HEK293 (cell line): ENCODE measurements around the gene MRPS6.

Source experiments
- CTCF ChIA-PET: fragments of 350-600 bp; formaldehyde crosslinking; extraction: SDS; loops from one replicate; lab custom pipeline; 2021; ENCODE audit warnings: antibody characterized with exemption; lab: Yijun Ruan, JAX
- POLR2A ChIA-PET: fragments of 300-600 bp; formaldehyde crosslinking; extraction: SDS; loops from one replicate; lab custom pipeline; 2020; ENCODE audit warnings: antibody characterized with exemption, inconsistent platforms; lab: Yijun Ruan, JAX
- H3K27ac ChIP-seq: fragments of 200-500 bp; sonication (Bioruptor generic); 2 replicates; pipeline ENCODE4 v1.5.1; 2014; ENCODE audit warnings: low read depth, low read length, control low read depth, inconsistent platforms; ENCODE audit errors: extremely low read depth
- H3K36me3 ChIP-seq, 2 experiments: fragments of 200-500 bp in 1 of 2; sonication (Bioruptor generic) in 1 of 2; 1 replicate in 1 of 2; 2 replicates in 1 of 2; pipeline ENCODE4 v1.5.1; 2014 to 2017; ENCODE audit warnings: inconsistent platforms in 2 of 2, low read length in 2 of 2; ENCODE audit not compliant: control insufficient read depth in 2 of 2, insufficient read depth in 1 of 2
- H3K4me1 ChIP-seq: fragments of 200-500 bp; sonication (Bioruptor generic); 2 replicates; pipeline ENCODE4 v1.5.1; 2014; ENCODE audit warnings: mild to moderate bottlenecking, low read length, inconsistent platforms; ENCODE audit not compliant: control insufficient read depth, insufficient read depth
- H3K4me3 ChIP-seq: 2 replicates; pipeline ENCODE4 v1.5.1; 2011; ENCODE audit warnings: low read depth, mild to moderate bottlenecking, control low read depth, low read length, moderate library complexity
- H3K9me3 ChIP-seq: fragments of 200-500 bp; sonication (Bioruptor generic); 2 replicates; pipeline ENCODE4 v1.5.1; 2014; ENCODE audit warnings: low read depth, low read length, inconsistent platforms; ENCODE audit not compliant: control insufficient read depth, insufficient read depth
- GFI1B ChIP-seq: fragments of 450-650 bp; formaldehyde crosslinking; IDR thresholded peaks from 2 replicates; pipeline ENCODE4 v1.5.1; 2016; ENCODE audit warnings: missing biosample characterization, missing genetic modification characterization
- KLF1 ChIP-seq: fragments of 450-650 bp; formaldehyde crosslinking; IDR thresholded peaks from 2 replicates; pipeline ENCODE4 v1.5.1; 2016; ENCODE audit warnings: missing biosample characterization, missing genetic modification characterization
- KLF9 ChIP-seq: fragments of 450-650 bp; formaldehyde crosslinking; IDR thresholded peaks from 2 replicates; pipeline ENCODE4 v1.5.1; 2016; ENCODE audit warnings: missing biosample characterization, missing genetic modification characterization, low read depth
- PRDM1 ChIP-seq: fragments of 450-650 bp; formaldehyde crosslinking; IDR thresholded peaks from 2 replicates; pipeline ENCODE4; 2016; ENCODE audit warnings: missing biosample characterization, missing genetic modification characterization
- RBAK ChIP-seq: fragments of 450-650 bp; formaldehyde crosslinking; IDR thresholded peaks from 2 replicates; pipeline ENCODE4 v1.5.1; 2016; ENCODE audit warnings: missing biosample characterization, missing genetic modification characterization
- SP3 ChIP-seq: fragments of 450-650 bp; formaldehyde crosslinking; IDR thresholded peaks from 2 replicates; pipeline ENCODE4 v1.5.1; 2016; ENCODE audit warnings: missing biosample characterization, missing genetic modification characterization
- ZBTB21 ChIP-seq: fragments of 450-650 bp; formaldehyde crosslinking; IDR thresholded peaks from 2 replicates; pipeline ENCODE4 v1.5.1; 2017; ENCODE audit warnings: missing biosample characterization, missing genetic modification characterization
- ZFHX2 ChIP-seq: fragments of 450-650 bp; formaldehyde crosslinking; conservative IDR thresholded peaks from 2 replicates; pipeline ENCODE4 v1.5.1; 2016; ENCODE audit warnings: missing biosample characterization, missing genetic modification characterization
- ZNF133 ChIP-seq: fragments of 450-650 bp; formaldehyde crosslinking; IDR thresholded peaks from 2 replicates; pipeline ENCODE4 v1.5.1; 2016; ENCODE audit warnings: missing biosample characterization, missing genetic modification characterization
- ZNF138 ChIP-seq: fragments of 450-650 bp; formaldehyde crosslinking; IDR thresholded peaks from 2 replicates; pipeline ENCODE4 v1.5.1; 2016; ENCODE audit warnings: missing biosample characterization, missing genetic modification characterization, borderline replicate concordance
- ZNF174 ChIP-seq: fragments of 450-650 bp; formaldehyde crosslinking; IDR thresholded peaks from 2 replicates; pipeline ENCODE4 v1.5.0; 2017; ENCODE audit warnings: missing biosample characterization, mild to moderate bottlenecking, missing genetic modification characterization
- ZNF223 ChIP-seq: fragments of 450-650 bp; formaldehyde crosslinking; IDR thresholded peaks from 2 replicates; pipeline ENCODE4 v1.5.1; 2016; ENCODE audit warnings: missing biosample characterization, missing genetic modification characterization
- ZNF274 ChIP-seq, 2 experiments: fragments of 200-500 bp in 1 of 2; fragments of 450-650 bp in 1 of 2; sonication (Bioruptor generic) in 1 of 2; formaldehyde crosslinking in 1 of 2; IDR thresholded peaks; 2 replicates each; pipeline versions ENCODE4 v1.5.1 to v1.6.1; 2014 to 2016; ENCODE audit warnings: borderline replicate concordance in 1 of 2, inconsistent platforms in 1 of 2, low read length in 1 of 2, missing biosample characterization in 1 of 2, missing genetic modification characterization in 1 of 2
- ZNF548 ChIP-seq: fragments of 450-650 bp; formaldehyde crosslinking; IDR thresholded peaks from 2 replicates; pipeline ENCODE4 v1.5.1; 2016; ENCODE audit warnings: missing biosample characterization, missing genetic modification characterization
- ZNF629 ChIP-seq: fragments of 450-650 bp; formaldehyde crosslinking; IDR thresholded peaks from 2 replicates; pipeline ENCODE4 v1.5.1; 2017; ENCODE audit warnings: missing biosample characterization, missing genetic modification characterization
- ZNF701 ChIP-seq: fragments of 450-650 bp; formaldehyde crosslinking; IDR thresholded peaks from 2 replicates; pipeline ENCODE4 v1.5.1; 2016; ENCODE audit warnings: missing biosample characterization, missing genetic modification characterization
- ZNF747 ChIP-seq: fragments of 450-650 bp; formaldehyde crosslinking; IDR thresholded peaks from 2 replicates; pipeline ENCODE4 v1.5.1; 2016; ENCODE audit warnings: missing biosample characterization, missing genetic modification characterization
- ZNF76 ChIP-seq: fragments of 450-650 bp; formaldehyde crosslinking; IDR thresholded peaks from 2 replicates; pipeline ENCODE4; 2016; ENCODE audit warnings: low read depth, missing biosample characterization, missing genetic modification characterization, borderline replicate concordance
- ZNF830 ChIP-seq: fragments of 450-650 bp; IDR thresholded peaks from 2 replicates; pipeline ENCODE4 v1.5.0; 2018; ENCODE audit warnings: missing biosample characterization, missing genetic modification characterization, low read depth, mild to moderate bottlenecking, moderate library complexity
- ZSCAN4 ChIP-seq: fragments of 450-650 bp; formaldehyde crosslinking; IDR thresholded peaks from 2 replicates; pipeline ENCODE4 v1.5.1; 2017; ENCODE audit warnings: missing biosample characterization, missing genetic modification characterization
- TF ChIP-seq, protein P1 (sequence below): fragments of 450-650 bp; formaldehyde crosslinking; IDR thresholded peaks from 2 replicates; pipeline ENCODE4 v1.5.1; 2016; ENCODE audit warnings: missing biosample characterization, missing genetic modification characterization
- TF ChIP-seq, protein P2 (sequence below): fragments of 450-650 bp; formaldehyde crosslinking; IDR thresholded peaks from 2 replicates; pipeline ENCODE4 v1.5.1; 2016; ENCODE audit warnings: missing biosample characterization, missing genetic modification characterization
- TF ChIP-seq, protein P3 (sequence below): fragments of 450-650 bp; formaldehyde crosslinking; IDR thresholded peaks from 2 replicates; pipeline ENCODE4 v1.5.1; 2016; ENCODE audit warnings: missing biosample characterization, missing genetic modification characterization

Gene MRPS6

GRCh38 chr21:34097442-34097841 lies 24.1 kb downstream of the MRPS6 start:
- peaks cover 0 to 22% of the 10 kb centered on the region in 2 experiments; a peak in 1 of 3 replicates for H3K36me3 ChIP-seq
- CTCF ChIA-PET, result no interaction called here

DNA sequence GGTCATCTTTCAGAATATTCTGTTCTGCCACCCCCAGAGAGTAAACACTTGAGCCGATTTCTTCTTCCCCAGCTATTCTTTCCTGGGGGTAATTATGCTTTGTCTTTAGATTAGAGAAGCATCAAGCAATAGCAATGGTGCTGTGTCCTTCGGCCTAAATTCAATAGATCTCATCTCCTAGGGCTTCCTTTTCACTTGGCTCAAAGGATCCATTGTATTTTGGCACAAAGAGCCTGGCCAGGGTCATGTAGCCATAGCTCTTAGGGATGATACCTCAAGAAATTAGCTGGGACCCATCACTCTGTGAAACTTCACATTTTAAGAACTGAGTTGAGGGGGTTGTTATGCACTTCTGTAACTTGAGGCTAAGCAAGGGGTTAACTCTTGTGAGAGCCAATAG lies 27.0 kb downstream of the MRPS6 start:
- Histone ChIP-seq H3K4me1 (no peaks in the 10 kb centered on the region), H3K27ac (no peak overlapping the region), H3K4me3 (no peak overlapping the region), H3K9me3 (no peaks in the 10 kb centered on the region), H3K36me3 (peaks cover 0 to 16% of the 10 kb centered on the region in 2 experiments; a peak in 1 of 3 replicates)
- TF ChIP-seq ZNF76, result no peak
- no peak for TF ChIP-seq SP3
- no peak for TF ChIP-seq RBAK (tag by site-specific recombination)
- no peak for TF ChIP-seq ZNF133 (tag by site-specific recombination)
- CTCF ChIA-PET, result interaction anchor here (1.0 to 6.8 kb wide), 2 partner anchors 9 to 33 kb away, joined by 3 to 32 read pairs; no protein-coding TSS in a partner anchor
- POLR2A ChIA-PET, result no interaction called here

More at GRCh38 chr21:34097442-34097841, 24.1 kb downstream of the MRPS6 start:
- TF ChIP-seq ZNF138 (no peak), ZNF548 (tag by site-specific recombination) (no peak), GFI1B (tag by site-specific recombination) (no peak), PRDM1 (tag by site-specific recombination) (no peak), ZFHX2 (no peak), ZNF223 (no peak), ZSCAN4 (no peak), RBAK (tag by site-specific recombination) (no peak), KLF9 (tag by site-specific recombination) (no peak), ZBTB21 (tag by site-specific recombination) (no peak)
- TF ChIP-seq, protein P1, sequence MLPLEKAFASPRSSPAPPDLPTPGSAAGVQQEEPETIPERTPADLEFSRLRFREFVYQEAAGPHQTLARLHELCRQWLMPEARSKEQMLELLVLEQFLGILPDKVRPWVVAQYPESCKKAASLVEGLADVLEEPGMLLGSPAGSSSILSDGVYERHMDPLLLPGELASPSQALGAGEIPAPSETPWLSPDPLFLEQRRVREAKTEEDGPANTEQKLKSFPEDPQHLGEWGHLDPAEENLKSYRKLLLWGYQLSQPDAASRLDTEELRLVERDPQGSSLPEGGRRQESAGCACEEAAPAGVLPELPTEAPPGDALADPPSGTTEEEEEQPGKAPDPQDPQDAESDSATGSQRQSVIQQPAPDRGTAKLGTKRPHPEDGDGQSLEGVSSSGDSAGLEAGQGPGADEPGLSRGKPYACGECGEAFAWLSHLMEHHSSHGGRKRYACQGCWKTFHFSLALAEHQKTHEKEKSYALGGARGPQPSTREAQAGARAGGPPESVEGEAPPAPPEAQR (tag by site-specific recombination), result no peak
- TF ChIP-seq, all 188 proteins: peak for 0
- Histone ChIP-seq H3K4me1 (peaks cover 6% of the 10 kb centered on the region), H3K27ac (no peak overlapping the region), H3K9me3 (no peaks in the 10 kb centered on the region), H3K4me3 (no peak overlapping the region)
- POLR2A ChIA-PET, result no interaction called here

GRCh38 chr21:34100790-34101189 lies 27.4 kb downstream of the MRPS6 start:
- CTCF ChIA-PET, result interaction anchor here (0.8 to 6.8 kb wide), 4 partner anchors 10 to 176 kb away, joined by 3 to 32 read pairs (median 3); no protein-coding TSS in a partner anchor
- POLR2A ChIA-PET, result no interaction called here
- H3K9me3 ChIP-seq, result no peaks in the 10 kb centered on the region
- no peak overlapping the region for H3K4me3 ChIP-seq
- H3K36me3 ChIP-seq, result peaks cover 0 to 11% of the 10 kb centered on the region in 2 experiments; a peak in 1 of 3 replicates
- no peak overlapping the region for H3K27ac ChIP-seq
- H3K4me1 ChIP-seq, result no peaks in the 10 kb centered on the region
- no peak for TF ChIP-seq ZNF747 (tag by site-specific recombination)
- no peak for TF ChIP-seq ZBTB21 (tag by site-specific recombination)
- TF ChIP-seq ZNF629 (tag by site-specific recombination), result no peak
- TF ChIP-seq, protein P2, sequence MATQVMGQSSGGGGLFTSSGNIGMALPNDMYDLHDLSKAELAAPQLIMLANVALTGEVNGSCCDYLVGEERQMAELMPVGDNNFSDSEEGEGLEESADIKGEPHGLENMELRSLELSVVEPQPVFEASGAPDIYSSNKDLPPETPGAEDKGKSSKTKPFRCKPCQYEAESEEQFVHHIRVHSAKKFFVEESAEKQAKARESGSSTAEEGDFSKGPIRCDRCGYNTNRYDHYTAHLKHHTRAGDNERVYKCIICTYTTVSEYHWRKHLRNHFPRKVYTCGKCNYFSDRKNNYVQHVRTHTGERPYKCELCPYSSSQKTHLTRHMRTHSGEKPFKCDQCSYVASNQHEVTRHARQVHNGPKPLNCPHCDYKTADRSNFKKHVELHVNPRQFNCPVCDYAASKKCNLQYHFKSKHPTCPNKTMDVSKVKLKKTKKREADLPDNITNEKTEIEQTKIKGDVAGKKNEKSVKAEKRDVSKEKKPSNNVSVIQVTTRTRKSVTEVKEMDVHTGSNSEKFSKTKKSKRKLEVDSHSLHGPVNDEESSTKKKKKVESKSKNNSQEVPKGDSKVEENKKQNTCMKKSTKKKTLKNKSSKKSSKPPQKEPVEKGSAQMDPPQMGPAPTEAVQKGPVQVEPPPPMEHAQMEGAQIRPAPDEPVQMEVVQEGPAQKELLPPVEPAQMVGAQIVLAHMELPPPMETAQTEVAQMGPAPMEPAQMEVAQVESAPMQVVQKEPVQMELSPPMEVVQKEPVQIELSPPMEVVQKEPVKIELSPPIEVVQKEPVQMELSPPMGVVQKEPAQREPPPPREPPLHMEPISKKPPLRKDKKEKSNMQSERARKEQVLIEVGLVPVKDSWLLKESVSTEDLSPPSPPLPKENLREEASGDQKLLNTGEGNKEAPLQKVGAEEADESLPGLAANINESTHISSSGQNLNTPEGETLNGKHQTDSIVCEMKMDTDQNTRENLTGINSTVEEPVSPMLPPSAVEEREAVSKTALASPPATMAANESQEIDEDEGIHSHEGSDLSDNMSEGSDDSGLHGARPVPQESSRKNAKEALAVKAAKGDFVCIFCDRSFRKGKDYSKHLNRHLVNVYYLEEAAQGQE (tag by site-specific recombination), result no peak
- TF ChIP-seq ZNF274 (IDR thresholded peaks at IDR 0.05; ENCODE audit: low read length), result no peak
- no peak for TF ChIP-seq ZNF274 (tag by site-specific recombination; IDR thresholded peaks at IDR 0.05; ENCODE audit: borderline replicate concordance)
- TF ChIP-seq ZNF174 (tag by site-specific recombination), result no peak
- no peak for TF ChIP-seq KLF1 (tag by site-specific recombination)
- no peak for TF ChIP-seq ZNF830 (tag by site-specific recombination)
- TF ChIP-seq ZNF701, result no peak
- TF ChIP-seq, protein P3, sequence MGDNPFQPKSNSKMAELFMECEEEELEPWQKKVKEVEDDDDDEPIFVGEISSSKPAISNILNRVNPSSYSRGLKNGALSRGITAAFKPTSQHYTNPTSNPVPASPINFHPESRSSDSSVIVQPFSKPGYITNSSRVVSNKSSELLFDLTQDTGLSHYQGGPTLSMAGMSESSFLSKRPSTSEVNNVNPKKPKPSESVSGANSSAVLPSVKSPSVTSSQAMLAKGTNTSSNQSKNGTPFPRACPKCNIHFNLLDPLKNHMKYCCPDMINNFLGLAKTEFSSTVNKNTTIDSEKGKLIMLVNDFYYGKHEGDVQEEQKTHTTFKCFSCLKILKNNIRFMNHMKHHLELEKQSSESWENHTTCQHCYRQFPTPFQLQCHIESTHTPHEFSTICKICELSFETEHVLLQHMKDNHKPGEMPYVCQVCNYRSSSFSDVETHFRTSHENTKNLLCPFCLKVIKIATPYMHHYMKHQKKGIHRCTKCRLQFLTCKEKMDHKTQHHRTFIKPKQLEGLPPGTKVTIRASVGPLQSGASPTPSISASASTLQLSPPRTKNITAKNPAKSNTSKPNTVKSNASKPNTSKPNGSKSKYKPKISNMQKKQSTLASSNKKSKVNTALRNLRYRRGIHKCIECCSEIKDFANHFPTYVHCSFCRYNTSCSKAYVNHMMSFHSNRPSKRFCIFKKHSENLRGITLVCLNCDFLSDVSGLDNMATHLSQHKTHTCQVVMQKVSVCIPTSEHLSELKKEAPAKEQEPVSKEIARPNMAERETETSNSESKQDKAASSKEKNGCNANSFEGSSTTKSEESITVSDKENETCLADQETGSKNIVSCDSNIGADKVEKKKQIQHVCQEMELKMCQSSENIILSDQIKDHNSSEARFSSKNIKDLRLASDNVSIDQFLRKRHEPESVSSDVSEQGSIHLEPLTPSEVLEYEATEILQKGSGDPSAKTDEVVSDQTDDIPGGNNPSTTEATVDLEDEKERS (tag by site-specific recombination), result no peak
